ENCODE measurements around the gene TRPM4. TPM values are rescaled to one million over a fixed set of nuclear protein-coding genes. Genes with fewer than 3 reads are reported as not detected.
A peak's percentile ranks its signal among the peaks of the same experiment; 100 is the strongest.

TRPM4 gene
- total and polyA plus RNA-seq, 2 of the 8 experiments (the other 6 are each of a cell fraction or from before 2014, with no cell fraction given) = 11.3 to 13.3 TPM

GRCh38 chr19:49165865-49166301 lies 8.3 kb downstream of the TRPM4 start (continued):
- TF ChIP-seq SP2 (IDR thresholded peaks at IDR 0.05; ENCODE audit: low read length) (no peak), ATF3 (IDR thresholded peaks at IDR 0.05; ENCODE audit: insufficient read depth, low read depth, low read length) (no peak), CREB1 (IDR thresholded peaks at IDR 0.05) (0 out of 2 replicates have a peak, but pooled peaks have one; percentile 38), NANOG (IDR thresholded peaks at IDR 0.05; ENCODE audit: insufficient read depth, low read depth, low read length, poor library complexity, severe bottlenecking) (no peak), KDM4A (IDR thresholded peaks at IDR 0.05; ENCODE audit: low read depth, low read length, severe bottlenecking) (no peak), EGR1 (IDR thresholded peaks at IDR 0.05; ENCODE audit: borderline replicate concordance, low read depth, low read length) (no peak), EZH2 (IDR thresholded peaks at IDR 0.05; ENCODE audit: low read depth, low read length, severe bottlenecking) (no peak), TAF1 (IDR thresholded peaks at IDR 0.05; ENCODE audit: low read depth, low read length) (no peak), BACH1 (IDR thresholded peaks at IDR 0.05; ENCODE audit: low read length) (no peak), SP4 (IDR thresholded peaks at IDR 0.05; ENCODE audit: low read length) (no peak), CHD7 (IDR thresholded peaks at IDR 0.05; ENCODE audit: insufficient replicate concordance, low read length) (no peak), ZNF274 (IDR thresholded peaks at IDR 0.05; ENCODE audit: borderline replicate concordance, extremely low read depth, low read length) (no peak)
